Measurements from ENCODE around the gene GNAO1.

DNA sequence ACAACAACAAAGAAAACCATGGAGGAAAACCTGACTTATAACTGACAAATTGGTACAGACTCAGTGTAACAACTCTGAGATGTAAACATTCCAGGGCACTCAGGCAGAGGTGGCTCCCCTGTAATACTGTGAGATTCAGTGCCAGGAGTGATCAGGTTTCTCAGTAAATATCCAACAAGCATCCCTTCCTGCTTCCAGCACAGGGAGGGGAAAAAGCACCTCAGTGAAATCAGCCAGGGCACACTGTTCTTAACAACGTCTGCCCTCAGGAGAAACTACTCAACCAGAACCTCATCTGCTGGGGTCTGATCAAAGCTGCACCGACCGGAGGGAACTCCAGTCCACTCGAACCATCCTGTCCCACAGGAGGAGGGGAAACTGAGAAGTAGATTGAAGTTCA, 181.7 kb downstream of the GNAO1 start:
- TF ChIP-seq, protein P1, sequence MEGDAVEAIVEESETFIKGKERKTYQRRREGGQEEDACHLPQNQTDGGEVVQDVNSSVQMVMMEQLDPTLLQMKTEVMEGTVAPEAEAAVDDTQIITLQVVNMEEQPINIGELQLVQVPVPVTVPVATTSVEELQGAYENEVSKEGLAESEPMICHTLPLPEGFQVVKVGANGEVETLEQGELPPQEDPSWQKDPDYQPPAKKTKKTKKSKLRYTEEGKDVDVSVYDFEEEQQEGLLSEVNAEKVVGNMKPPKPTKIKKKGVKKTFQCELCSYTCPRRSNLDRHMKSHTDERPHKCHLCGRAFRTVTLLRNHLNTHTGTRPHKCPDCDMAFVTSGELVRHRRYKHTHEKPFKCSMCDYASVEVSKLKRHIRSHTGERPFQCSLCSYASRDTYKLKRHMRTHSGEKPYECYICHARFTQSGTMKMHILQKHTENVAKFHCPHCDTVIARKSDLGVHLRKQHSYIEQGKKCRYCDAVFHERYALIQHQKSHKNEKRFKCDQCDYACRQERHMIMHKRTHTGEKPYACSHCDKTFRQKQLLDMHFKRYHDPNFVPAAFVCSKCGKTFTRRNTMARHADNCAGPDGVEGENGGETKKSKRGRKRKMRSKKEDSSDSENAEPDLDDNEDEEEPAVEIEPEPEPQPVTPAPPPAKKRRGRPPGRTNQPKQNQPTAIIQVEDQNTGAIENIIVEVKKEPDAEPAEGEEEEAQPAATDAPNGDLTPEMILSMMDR (IDR thresholded peaks at IDR 0.05), result no peak
- TF ChIP-seq SMC3 (IDR thresholded peaks at IDR 0.05; ENCODE audit: low read depth, low read length) (no peak), TAF1 (IDR thresholded peaks at IDR 0.05; ENCODE audit: borderline replicate concordance, low read depth, low read length) (no peak), EZH2phosphoT487 (IDR thresholded peaks at IDR 0.05; ENCODE audit: borderline replicate concordance, low read depth) (no peak), FOSL2 (IDR thresholded peaks at IDR 0.05; ENCODE audit: borderline replicate concordance, low read depth) (no peak), NFIC (IDR thresholded peaks at IDR 0.05; ENCODE audit: borderline replicate concordance) (no peak)
- TF ChIP-seq, protein P2, sequence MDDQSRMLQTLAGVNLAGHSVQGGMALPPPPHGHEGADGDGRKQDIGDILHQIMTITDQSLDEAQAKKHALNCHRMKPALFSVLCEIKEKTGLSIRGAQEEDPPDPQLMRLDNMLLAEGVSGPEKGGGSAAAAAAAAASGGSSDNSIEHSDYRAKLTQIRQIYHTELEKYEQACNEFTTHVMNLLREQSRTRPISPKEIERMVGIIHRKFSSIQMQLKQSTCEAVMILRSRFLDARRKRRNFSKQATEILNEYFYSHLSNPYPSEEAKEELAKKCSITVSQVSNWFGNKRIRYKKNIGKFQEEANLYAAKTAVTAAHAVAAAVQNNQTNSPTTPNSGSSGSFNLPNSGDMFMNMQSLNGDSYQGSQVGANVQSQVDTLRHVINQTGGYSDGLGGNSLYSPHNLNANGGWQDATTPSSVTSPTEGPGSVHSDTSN (IDR thresholded peaks at IDR 0.05), result no peak
- TF ChIP-seq, protein P3, sequence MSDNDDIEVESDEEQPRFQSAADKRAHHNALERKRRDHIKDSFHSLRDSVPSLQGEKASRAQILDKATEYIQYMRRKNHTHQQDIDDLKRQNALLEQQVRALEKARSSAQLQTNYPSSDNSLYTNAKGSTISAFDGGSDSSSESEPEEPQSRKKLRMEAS (IDR thresholded peaks at IDR 0.05; ENCODE audit: low read depth), result no peak
